Measurements from ENCODE around the gene ZNF282.

ZNF282 gene

GRCh38 chr7:149154056-149154455, 41.3 kb upstream of the ZNF282 start:
- in situ Hi-C loops (cut with MboI; ENCODE audit: low sequenced_read_pairs, unreplicated experiment): no loop called here
- TF ChIP-seq CTCF (IDR thresholded peaks at IDR 0.05; ENCODE audit: borderline replicate concordance, control extremely low read depth, extremely low read depth, insufficient read depth, missing control alignments): no peak
- no peak for DNase-seq (ENCODE audit: low spot score)

GRCh38 chr7:149156898-149157297, 38.4 kb upstream of the ZNF282 start:
- in situ Hi-C loops (cut with MboI; ENCODE audit: low sequenced_read_pairs, unreplicated experiment): no loop called here
- DNase-seq (ENCODE audit: low spot score): no peak
- no peak for TF ChIP-seq CTCF (IDR thresholded peaks at IDR 0.05; ENCODE audit: borderline replicate concordance, control extremely low read depth, extremely low read depth, insufficient read depth, missing control alignments)

GRCh38 chr7:149161241-149161848, 34.0 kb upstream of the ZNF282 start:
- in situ Hi-C loops (cut with MboI; ENCODE audit: low sequenced_read_pairs, unreplicated experiment): no loop called here
- DNase-seq (ENCODE audit: low spot score): no peak

GRCh38 chr7:149166142-149166541, 29.2 kb upstream of the ZNF282 start:
- no peak for DNase-seq (ENCODE audit: low spot score)
- in situ Hi-C loops (cut with MboI; ENCODE audit: low sequenced_read_pairs, unreplicated experiment): no loop called here
- no peak for TF ChIP-seq CTCF (IDR thresholded peaks at IDR 0.05; ENCODE audit: borderline replicate concordance, control extremely low read depth, extremely low read depth, insufficient read depth, missing control alignments)

More at GRCh38 chr7:149161241-149161848, 34.0 kb upstream of the ZNF282 start:
- no peak for TF ChIP-seq CTCF (IDR thresholded peaks at IDR 0.05; ENCODE audit: borderline replicate concordance, control extremely low read depth, extremely low read depth, insufficient read depth, missing control alignments)

- TF ChIP-seq CTCF (IDR thresholded peaks at IDR 0.05; ENCODE audit: borderline replicate concordance, control extremely low read depth, extremely low read depth, insufficient read depth, missing control alignments): no peak
- no peak for DNase-seq (ENCODE audit: low spot score)
- in situ Hi-C loops (cut with MboI; ENCODE audit: low sequenced_read_pairs, unreplicated experiment): no loop called here
Observed at GRCh38 chr7:149166630-149167352, 28.6 kb upstream of the ZNF282 start.

GRCh38 chr7:149171892-149172533, 23.3 kb upstream of the ZNF282 start:
- in situ Hi-C loops (cut with MboI; ENCODE audit: low sequenced_read_pairs, unreplicated experiment): no loop called here
- no peak for TF ChIP-seq CTCF (IDR thresholded peaks at IDR 0.05; ENCODE audit: borderline replicate concordance, control extremely low read depth, extremely low read depth, insufficient read depth, missing control alignments)
- no peak for DNase-seq (ENCODE audit: low spot score)
